Epithelial cell of alveolus of lung (primary cell): Measurements from ENCODE around the gene NBPF14. TPM values are rescaled to one million over a fixed set of nuclear protein-coding genes. Genes with fewer than 3 reads are reported as not detected.

Source experiments
- total RNA-seq: library from RNA; depleted of rRNA; stranded (reverse); fragments of >200 nt; gene quantifications from 2 replicates; pipeline ENCODE4 v1.2.1, GENCODE V29; 2015

NBPF14 gene
- total RNA-seq, result 20.2 and 25.3 TPM in 2 replicates

DNA sequence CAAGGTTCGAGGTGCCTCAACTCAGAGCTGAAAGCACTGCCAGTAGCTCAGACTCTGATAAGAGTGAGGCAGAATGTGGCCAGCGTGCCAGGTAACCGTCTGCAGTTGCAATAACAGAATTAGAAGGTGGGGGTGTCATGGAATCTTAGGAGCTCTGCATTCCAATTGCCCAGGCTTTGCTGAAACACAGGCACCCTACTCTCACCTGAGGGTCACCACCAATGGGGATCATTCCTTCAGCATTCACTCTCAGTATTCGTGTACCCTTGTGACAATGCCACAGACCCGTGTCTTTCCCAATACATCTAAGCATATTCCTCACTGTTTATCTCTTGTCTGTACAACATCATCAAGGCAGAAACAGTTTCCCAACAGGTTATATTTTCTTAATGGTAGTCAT, at the start of gene NBPF14:
Gene NBPF14, minus strand, starts transcription at position 101 of the 400 bp plus-strand sequence. CDS start 294 bp downstream, outside the sequence.

DNA sequence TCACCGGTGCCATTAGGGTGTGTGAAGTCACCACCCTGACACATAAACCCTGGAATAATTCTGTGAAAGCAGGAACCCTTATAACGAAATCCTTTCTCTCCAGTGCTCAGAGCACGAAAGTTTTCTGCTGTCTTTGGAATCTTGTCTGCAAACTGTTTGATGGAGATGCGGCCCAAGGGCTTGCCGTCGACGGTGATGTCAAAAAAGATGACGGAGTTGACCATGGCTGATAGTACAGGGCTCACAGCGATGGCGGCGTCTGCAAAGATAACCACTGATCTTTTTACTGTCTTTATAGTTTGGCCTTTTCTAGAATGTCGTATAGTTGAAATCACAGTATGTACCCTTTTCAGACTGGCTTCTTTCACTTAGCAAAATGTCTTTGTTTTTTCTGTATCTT, 112.8 kb downstream of the NBPF14 start, which contains the start of gene PPIAL4G:
Gene PPIAL4G, minus strand, starts transcription at position 274 of the 400 bp plus-strand sequence. Its CDS starts 50 bp downstream, at position 224.

Other genes with a start within 250 kb of the NBPF14 start
- not detected in 2 replicates for gene PPIAL4G, start 112.7 kb downstream of the NBPF14 start, total RNA-seq
- 36.4 and 38.8 TPM in 2 replicates for gene NUDT4B, start 152.8 kb upstream of the NBPF14 start, total RNA-seq
- 41.1 and 54.6 TPM in 2 replicates for gene PDE4DIP, start 248.4 kb upstream of the NBPF14 start, total RNA-seq